ENCODE measurements around the gene ANXA6.
A peak's percentile ranks its signal among the peaks of the same experiment; 100 is the strongest.

The ANXA6 gene

DNA sequence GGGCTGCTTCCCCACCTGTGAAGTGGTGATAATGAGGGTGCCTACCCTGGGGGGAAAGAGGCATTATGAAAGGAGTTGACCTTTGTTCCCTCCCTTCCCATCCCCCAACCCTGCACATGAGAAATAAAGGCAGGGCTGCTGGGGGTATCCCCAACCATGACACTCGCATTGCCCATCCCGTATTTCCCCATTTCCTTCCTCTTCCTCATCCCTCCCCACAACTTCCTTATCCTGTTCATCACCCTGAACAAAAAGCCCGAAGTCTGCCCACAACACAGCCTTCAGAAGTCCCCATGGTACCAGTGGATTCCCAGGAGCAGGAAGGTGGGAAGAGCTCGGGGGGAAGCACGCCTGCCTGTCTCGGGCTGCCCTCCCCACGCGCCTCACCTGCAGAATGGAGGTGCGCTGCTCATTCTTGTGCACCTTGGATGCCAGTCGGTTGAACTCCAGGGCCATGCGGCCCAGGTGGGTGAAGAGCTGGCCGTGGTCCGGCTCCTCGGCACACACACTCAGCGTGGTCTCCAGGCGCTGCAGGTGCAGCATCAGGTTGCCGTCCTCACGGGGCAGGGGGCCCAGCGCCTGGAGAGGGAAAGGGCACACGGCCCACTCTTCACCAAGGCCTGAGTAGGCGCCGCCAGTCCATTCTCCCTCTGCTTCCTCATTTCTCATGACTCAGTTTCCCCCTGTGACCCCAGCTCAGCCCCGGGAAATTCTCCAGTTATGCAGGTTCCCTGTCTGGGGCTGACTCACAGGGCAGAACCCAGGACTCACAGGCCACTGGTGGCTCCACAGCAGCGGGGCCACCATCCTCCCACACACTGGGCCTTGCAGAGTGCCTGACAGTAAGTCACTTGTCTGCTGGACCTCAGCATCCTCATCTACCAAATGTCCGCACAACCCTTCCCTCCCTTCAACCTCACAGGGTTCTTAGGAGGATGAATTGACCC lies 100.9 kb downstream of the ANXA6 start:
- Mint-ChIP-seq H3K27me3 (no peaks in the 10 kb centered on the region), H3K9me3 (no peaks in the 10 kb centered on the region), H3K4me3 (no peak overlapping the region), H3K4me1 (ENCODE audit: low read depth) (peaks cover 70% of the 10 kb centered on the region), H3K27ac (no peak overlapping the region), H3K36me3 (ENCODE audit: low read depth) (peaks cover 81% of the 10 kb centered on the region)

DNA sequence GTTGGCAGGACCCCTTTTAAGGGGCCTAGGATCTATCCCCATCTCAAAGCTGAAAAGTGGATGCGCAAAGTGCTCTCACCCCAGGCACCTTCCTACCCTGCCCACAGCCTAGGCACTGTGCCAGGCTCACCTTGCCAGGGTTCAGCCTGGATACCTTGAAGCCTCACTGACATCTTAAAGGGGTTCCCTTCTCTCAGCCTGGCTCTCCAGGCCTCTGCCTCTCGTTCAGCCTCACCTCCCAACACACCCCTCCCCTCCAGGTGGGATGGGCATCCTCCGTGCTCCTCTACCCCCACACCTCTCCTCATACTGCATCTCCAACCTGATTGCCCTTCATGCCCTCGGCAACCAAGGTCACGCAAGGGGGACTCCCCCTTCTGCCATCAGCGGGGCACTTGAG lies 102.2 kb downstream of the ANXA6 start:
- Mint-ChIP-seq H3K27me3 (no peaks in the 10 kb centered on the region), H3K4me3 (no peak overlapping the region), H3K27ac (no peak overlapping the region), H3K9me3 (no peaks in the 10 kb centered on the region), H3K36me3 (ENCODE audit: low read depth) (peaks cover 79% of the 10 kb centered on the region), H3K4me1 (ENCODE audit: low read depth) (peaks cover 60% of the 10 kb centered on the region)

DNA sequence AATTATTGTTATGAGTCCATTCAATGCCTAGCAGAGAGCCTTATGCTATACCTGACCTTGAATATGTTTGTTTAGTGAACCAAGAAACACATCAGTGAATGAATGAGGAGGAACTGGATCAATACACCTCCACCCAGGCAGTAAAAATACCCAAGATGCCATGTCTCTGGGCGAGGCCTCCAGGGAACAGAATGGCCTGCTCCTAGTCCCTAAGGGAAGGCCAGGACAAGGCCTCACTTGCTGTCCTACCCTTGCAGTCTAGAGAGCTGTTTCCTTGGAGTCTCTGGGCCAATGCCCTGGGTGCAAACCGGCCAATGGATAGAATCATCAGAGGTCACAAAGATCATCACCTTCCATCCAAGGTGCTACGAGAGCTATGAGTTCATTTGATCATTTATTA lies 102.9 kb downstream of the ANXA6 start:
- Mint-ChIP-seq H3K27me3 (no peaks in the 10 kb centered on the region), H3K4me3 (no peak overlapping the region), H3K4me1 (ENCODE audit: low read depth) (peaks cover 53% of the 10 kb centered on the region), H3K36me3 (ENCODE audit: low read depth) (peaks cover 79% of the 10 kb centered on the region), H3K27ac (peak overlapping the region; percentile 49), H3K9me3 (no peaks in the 10 kb centered on the region)

GRCh38 chr5:151053796-151054462 lies 103.7 kb downstream of the ANXA6 start:
- no peak overlapping the region for H3K4me3 Mint-ChIP-seq
- peaks cover 79% of the 10 kb centered on the region for H3K36me3 Mint-ChIP-seq (ENCODE audit: low read depth)
- H3K27ac Mint-ChIP-seq = peak overlapping the region; percentile 40

GRCh38 chr5:151052836-151053235 lies 104.7 kb downstream of the ANXA6 start:
- Mint-ChIP-seq H3K4me1 (ENCODE audit: low read depth) (peaks cover 38% of the 10 kb centered on the region), H3K36me3 (ENCODE audit: low read depth) (peaks cover 81% of the 10 kb centered on the region)

More at GRCh38 chr5:151053796-151054462, 103.7 kb downstream of the ANXA6 start:
- Mint-ChIP-seq H3K9me3 (no peaks in the 10 kb centered on the region), H3K27me3 (no peaks in the 10 kb centered on the region), H3K4me1 (ENCODE audit: low read depth) (peaks cover 46% of the 10 kb centered on the region)

DNA sequence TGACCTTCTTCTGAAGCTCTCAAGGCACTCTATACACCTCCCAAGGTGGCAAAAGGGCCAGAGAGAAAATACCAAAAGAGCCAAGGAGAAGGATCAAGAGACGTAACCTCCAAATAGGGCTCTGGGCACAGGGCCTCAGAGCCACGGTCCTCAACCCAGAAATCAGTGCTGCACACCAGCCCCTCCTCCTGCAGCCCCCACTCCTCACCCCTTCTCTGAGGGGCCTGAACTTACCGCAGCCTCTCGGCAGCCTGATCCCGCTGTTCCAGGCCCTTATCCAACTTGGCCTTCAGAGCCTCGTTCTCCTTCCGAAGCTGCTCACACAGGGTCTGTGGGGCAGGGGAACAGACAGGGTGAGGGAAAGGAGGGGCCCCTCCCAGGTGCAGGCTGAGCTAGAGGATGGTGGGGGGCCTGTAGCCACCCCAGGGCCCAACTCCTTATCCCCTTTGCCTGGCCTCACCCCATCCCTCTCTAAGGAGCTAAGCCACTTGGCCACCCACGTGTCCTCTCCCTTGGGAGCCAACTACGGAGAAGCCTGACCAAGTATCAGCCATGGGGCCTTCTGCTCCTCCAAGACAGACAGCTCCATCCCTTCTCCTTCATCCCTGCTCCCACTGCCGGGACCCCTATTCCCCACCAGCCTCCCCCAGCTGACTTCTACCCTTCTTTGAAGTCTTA lies 105.5 kb downstream of the ANXA6 start:
- peak overlapping the region; percentile 31 for H3K27ac Mint-ChIP-seq
- H3K9me3 Mint-ChIP-seq = no peaks in the 10 kb centered on the region
- H3K27me3 Mint-ChIP-seq = no peaks in the 10 kb centered on the region
- peaks cover 36% of the 10 kb centered on the region for H3K4me1 Mint-ChIP-seq (ENCODE audit: low read depth)
- H3K36me3 Mint-ChIP-seq (ENCODE audit: low read depth) = peaks cover 85% of the 10 kb centered on the region
- H3K4me3 Mint-ChIP-seq = no peak overlapping the region

More at GRCh38 chr5:151052836-151053235, 104.7 kb downstream of the ANXA6 start:
- H3K27me3 Mint-ChIP-seq = no peaks in the 10 kb centered on the region
- H3K9me3 Mint-ChIP-seq = no peaks in the 10 kb centered on the region
- no peak overlapping the region for H3K4me3 Mint-ChIP-seq
- H3K27ac Mint-ChIP-seq = no peak overlapping the region

DNA sequence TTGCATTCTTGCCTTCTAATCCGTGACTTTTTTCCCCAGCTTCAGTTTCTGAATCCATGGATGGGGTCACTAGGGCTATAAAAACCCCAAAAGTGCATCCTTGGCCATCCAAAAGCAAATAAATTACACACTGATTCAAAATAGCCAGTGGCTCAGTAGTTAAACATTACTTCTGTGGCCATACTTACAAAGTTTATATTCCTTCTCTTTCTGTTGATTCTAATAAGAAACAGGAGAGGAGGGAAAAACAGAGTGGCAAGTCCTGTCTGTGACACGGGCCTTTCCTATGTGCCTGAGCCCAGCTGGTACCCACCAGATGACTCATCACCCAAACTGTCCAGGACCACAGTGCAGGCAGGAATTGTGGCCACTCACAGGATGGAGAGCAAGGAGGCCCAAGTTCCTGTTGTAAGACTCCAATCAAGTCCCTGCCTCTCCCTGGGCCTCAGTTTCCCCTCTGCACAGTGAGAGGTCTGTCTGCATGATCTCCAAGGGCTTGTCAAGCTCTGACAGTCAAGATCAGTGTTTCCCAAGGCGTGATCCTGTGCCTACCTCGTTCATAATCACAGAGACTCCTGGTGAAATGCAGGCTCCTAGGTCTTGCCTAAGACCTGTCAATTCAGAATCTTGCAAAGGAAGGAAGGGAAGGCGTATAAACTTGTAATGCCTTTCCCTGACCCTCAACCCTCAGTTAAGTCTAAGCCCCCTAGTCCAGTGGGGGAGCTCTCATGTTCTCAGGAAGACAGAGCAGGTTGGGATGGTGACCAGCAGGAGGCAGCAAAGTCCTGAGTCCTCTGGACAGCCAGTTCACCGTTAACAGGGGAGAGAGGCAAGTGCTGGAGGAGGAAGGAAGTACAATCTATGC lies 106.3 kb downstream of the ANXA6 start:
- Mint-ChIP-seq H3K4me3 (no peak overlapping the region), H3K9me3 (no peaks in the 10 kb centered on the region), H3K4me1 (ENCODE audit: low read depth) (peaks cover 30% of the 10 kb centered on the region), H3K36me3 (ENCODE audit: low read depth) (peaks cover 85% of the 10 kb centered on the region), H3K27me3 (no peaks in the 10 kb centered on the region), H3K27ac (peak overlapping the region; percentile 31)

All from stimulated activated naive CD8-positive, alpha-beta T cell treated with anti-CD3 and anti-CD28 coated beads, Interleukin-15, Interleukin-2, amounts not matched to agents 100 ng/mL and 50 ng/mL, for 24 hours (primary cell).